HG02759 (cell line): ENCODE results near the gene ZNF764.

Experiments used
- ATAC-seq: cut with Tn5 transposase; IDR thresholded peaks from one replicate; pipeline ENCODE4 v1.9.1; 2021; ENCODE audit warnings: mild to moderate bottlenecking, moderate library complexity; ENCODE audit not compliant: unreplicated experiment

The ZNF764 gene

DNA sequence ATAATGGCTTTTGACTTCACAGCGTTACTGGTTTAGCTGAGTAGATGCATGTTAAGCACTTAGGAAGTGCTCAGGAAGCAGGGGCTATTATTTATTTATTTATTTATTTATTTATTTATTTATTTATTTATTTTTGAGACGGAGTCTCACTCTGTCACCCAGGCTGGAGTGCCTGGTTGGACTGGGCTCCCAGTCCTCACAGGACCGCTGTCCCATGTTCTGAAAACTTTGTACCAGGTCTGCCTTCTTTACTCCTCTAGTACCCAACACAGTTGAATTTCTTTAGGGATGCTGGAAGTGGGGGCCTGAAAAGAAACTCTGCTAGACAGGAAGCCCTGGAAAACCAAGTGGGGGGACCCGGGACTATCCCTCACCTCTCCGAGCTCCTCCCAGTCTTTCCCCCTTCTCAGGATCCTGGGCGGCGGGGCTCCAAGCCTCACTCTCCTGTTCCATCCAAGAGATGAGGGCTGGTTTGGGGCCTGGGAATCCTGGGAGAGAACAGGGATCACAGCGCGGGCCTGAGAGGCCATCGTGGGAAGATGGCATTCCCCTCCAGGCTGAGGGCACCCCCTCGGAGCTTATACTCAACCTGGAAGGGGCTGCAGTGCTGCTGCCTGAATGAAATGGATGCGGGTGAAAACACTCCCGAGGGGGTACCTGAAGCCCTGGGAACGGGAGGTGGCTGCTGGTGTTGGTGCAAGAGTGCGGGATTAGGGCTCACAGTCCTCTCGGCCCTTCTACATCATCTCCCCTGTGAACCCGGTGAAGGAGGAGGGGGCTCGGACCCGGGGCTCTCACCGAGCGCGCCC lies 12.7 kb upstream of the ZNF764 start:
- ATAC-seq = no peak

GRCh38 chr16:30569746-30570635 lies 11.8 kb upstream of the ZNF764 start:
- ATAC-seq = no peak

DNA sequence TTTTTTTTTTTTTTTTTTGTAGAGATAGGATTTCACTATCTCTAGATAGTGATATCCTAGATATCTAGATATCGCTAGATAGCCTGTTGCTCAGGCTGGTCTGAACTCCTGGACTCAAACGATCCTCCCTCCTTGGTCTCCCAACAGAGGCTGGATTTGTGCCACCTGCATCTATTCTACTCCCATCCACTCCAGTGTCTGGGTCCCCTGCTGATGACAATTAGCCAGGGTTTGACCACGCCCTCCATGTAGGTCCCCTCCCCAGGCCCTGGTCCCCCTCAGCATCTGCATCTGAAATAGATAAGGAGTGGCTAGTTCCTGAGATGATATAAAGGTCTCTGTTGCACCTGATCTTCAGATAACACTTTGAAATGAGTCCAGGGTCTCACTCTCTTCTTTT lies 11.1 kb upstream of the ZNF764 start:
- no peak for ATAC-seq

- ATAC-seq = no peak
Measured at GRCh38 chr16:30567991-30568638, 9.9 kb upstream of the ZNF764 start.

GRCh38 chr16:30567160-30567990 lies 9.2 kb upstream of the ZNF764 start:
- ATAC-seq = no peak

DNA sequence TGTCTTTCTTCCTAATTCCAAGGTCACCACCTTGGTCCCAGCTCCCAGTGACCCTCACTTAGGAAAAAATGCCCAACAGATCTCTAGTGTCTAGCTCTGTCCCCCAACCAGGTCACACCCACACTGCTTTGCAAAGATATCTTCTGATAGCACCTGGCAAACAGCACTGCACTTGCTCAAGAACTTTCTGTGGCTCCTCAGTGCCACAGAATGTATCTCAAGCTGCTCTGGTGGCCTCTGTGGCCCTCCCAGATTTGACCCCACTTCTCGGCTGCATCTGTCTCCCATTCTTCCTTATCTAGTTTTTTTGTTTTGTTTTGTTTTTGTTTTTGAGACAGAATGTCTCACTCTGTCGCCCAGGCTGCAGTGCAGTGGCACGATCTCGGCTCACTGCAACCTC lies 8.4 kb upstream of the ZNF764 start:
- no peak for ATAC-seq

DNA sequence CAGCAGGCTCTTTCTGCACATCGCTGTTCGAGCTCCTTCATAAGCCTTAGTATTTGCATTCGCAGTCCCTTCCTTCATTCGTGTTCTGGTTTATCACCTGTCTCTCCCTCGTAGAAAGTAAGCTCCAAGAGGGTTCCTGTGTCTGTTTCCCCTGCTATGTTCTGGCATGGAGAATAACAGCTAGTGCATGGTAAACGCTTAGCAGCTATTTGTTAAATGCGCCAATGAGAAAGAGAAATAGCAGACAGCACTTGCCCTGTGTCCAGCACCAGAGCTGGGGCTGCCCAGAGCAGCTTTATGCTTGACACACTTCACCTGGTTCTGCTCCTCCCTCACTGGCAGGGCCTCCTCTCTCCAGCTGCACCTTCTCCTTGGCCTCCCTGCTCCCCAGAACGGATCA lies 7.8 kb upstream of the ZNF764 start:
- ATAC-seq = no peak

- ATAC-seq = no peak
Measured at GRCh38 chr16:30565526-30565925, 7.4 kb upstream of the ZNF764 start.

GRCh38 chr16:30562021-30562420 lies 3.8 kb upstream of the ZNF764 start:
- ATAC-seq = no peak

- no peak for ATAC-seq
Measured at GRCh38 chr16:30561089-30561816, 3.1 kb upstream of the ZNF764 start.

GRCh38 chr16:30559690-30560089 lies 1.5 kb upstream of the ZNF764 start:
- no peak for ATAC-seq

- no peak for ATAC-seq
Measured at GRCh38 chr16:30558789-30559377, 709 bp upstream of the ZNF764 start.

GRCh38 chr16:30557707-30557956 lies 542 bp downstream of the ZNF764 start:
- peak; percentile 8 for ATAC-seq

DNA sequence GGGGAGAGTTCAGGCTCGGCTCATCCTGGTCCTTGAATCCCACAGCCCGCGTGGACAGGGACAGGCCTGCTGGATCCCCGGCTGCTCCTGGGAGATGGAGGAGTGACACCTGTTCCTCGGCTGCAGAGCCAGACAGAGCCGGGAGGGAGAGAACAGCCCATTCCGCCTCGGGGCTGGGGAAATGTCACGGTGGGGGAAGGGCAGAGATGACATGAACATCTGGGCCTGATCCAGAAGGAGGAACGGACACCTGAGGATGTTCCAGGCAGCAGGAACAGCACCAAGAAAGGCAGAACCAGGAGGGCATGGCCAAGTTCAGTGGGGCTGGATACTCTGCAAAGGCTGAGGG lies 2.1 kb downstream of the ZNF764 start:
- no peak for ATAC-seq

- no peak for ATAC-seq
Measured at GRCh38 chr16:30555315-30556124, 2.7 kb downstream of the ZNF764 start.

GRCh38 chr16:30554557-30555314 lies 3.4 kb downstream of the ZNF764 start:
- ATAC-seq = no peak

DNA sequence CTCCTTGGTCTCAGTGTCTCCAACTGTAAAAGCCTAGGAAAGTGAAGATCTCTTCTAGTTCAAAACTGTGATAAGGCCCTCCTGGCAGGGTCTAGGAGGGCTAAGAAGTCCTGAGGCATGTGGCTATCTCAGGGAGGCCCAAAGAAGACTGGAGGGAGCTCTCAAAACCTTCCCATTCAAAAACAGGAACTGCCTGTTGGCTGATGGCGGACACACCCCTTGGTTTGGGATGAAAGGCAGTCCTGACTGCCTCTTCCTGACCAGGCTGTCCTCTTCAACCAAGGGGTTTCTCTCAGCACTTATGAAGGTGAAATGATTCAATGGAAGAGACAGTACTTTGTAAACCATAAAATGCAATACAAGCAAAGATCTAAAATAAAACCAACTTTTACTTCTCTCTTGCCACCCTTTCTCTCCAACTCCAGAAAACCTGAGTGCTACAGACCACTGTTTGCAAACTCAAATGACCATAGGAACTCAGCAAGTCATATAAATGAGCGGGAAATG lies 4.7 kb downstream of the ZNF764 start:
- no peak for ATAC-seq

DNA sequence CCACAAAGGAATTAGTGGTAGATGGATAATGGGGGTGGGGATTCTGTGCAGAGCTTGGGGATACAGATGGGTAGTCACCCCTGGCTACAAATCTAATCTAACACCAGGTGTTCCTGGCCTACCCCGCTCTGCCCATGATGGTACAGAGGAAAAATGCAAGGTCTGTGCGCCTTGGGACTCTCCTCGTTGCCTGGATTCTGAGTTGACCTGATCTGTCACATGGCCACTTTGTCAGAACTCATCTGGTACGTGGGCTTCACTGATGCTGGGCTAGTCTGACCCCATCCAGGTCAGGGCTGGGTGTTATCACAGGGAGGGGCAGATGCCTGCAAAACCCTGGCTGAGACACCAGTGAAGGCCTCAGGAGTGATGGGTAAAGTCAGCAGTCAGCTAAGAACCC lies 5.2 kb downstream of the ZNF764 start:
- no peak for ATAC-seq
